GM18507 (cell line): ENCODE measurements around the gene GPD1.
"Not testable (repeated sequence)": the region's sequence is repeated elsewhere in the genome, so short reads cannot be mapped to it uniquely, and the experiment has no call there.

Experiments used
- DNase-seq: peaks from one replicate; pipeline ENCODE4 v3.0.0; 2011; ENCODE audit warnings: low read depth; ENCODE audit not compliant: insufficient read length; ENCODE audit errors: extremely low spot score
- FAIRE-seq: peaks from 2 replicates; lab custom pipeline; 2011; peaks lifted over from hg19 to GRCh38; lab: Jason Lieb, UNC

The GPD1 gene

GRCh38 chr12:50072198-50072907 lies 31.5 kb upstream of the GPD1 start:
- FAIRE-seq (no peak), DNase-seq (no peak)

DNA sequence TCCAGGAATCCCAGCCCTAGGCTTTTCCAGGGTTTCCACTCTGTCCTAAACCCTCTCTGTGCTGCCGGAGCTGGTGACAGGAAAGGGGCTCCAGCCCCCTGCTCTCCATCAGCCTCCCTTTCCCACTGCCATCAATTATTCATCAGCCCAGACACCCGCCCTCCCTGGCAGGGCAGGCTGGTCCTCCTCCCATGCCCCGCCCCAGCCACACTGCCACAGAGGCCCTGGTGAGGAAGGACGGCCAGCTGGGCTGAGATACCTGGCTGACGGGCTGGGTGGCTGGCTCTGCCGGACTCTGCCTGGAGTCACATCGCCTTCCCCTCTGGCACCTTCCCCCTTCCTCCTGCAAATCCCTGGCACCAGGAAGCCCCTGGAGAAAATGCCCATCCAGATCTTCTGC lies 30.6 kb upstream of the GPD1 start:
- FAIRE-seq, result no peak
- DNase-seq, result no peak

GRCh38 chr12:50073712-50074111 lies 30.1 kb upstream of the GPD1 start:
- FAIRE-seq (no peak), DNase-seq (no peak)

DNA sequence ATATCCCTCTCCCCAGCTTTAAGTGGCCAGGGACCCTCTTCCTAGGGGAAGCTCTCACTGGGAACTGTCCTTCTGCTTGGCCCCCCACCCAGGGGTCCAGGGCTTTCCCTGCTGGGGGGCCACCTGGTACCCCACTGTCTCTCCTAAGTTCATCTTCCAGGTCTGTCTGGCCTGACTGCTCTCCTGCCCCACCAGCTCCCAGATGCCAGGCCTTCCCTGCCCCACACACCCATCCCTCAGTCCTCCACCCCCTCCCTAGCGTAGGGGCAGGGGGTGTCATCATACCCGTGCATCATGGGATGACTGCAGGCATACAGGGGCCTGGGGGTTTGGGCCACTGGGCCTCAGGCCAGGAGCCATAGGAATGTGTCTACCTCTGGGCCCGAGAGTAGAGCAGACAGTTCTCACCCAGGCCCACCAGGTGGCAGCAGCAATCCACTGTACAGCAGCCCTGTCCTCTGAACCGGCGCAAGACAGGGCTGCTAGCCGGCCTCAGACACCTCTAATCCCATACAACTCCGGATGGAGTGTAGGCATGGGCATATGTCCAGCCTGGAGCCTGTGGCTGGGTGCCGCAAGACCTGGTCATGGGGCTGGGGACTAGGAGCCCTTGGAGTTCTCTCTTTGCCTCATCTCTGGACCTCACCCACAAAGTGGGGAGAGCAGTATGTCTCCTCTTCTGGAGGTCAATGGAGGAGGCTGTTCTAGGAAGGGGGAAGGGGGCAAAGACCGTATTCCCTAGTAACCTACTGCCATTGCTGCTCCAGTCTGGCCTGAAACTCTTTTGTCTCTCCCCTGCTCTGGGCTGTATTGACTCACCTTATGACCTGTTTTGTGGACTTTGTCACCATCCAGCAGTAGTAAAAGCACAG lies 28.6 kb upstream of the GPD1 start:
- DNase-seq (peak; percentile 72), FAIRE-seq (peak; percentile 92)

DNA sequence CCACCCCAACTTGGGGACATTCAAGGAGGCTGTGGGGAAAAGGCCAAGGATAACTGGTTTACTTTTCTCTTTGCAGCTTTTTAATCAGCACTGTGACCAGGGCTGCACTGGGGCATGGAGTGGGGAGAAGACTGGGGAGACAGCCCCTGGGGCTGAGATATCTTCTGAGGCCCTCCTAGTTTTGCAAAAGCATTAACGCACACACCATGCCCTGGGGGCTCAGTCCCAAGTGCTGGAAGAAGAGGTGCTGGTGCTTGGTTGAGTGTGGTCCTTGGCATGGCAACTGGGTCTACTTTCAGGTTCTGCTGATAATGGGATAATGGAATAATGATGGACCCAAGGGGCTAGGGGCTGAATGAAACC lies 28.0 kb upstream of the GPD1 start:
- no peak for FAIRE-seq

GRCh38 chr12:50077099-50077498 lies 26.7 kb upstream of the GPD1 start:
- no peak for DNase-seq
- no peak for FAIRE-seq

More for the DNA sequence above, 28.0 kb upstream of the GPD1 start:
- DNase-seq, result no peak

GRCh38 chr12:50078281-50078680 lies 25.5 kb upstream of the GPD1 start:
- DNase-seq (no peak), FAIRE-seq (no peak)

DNA sequence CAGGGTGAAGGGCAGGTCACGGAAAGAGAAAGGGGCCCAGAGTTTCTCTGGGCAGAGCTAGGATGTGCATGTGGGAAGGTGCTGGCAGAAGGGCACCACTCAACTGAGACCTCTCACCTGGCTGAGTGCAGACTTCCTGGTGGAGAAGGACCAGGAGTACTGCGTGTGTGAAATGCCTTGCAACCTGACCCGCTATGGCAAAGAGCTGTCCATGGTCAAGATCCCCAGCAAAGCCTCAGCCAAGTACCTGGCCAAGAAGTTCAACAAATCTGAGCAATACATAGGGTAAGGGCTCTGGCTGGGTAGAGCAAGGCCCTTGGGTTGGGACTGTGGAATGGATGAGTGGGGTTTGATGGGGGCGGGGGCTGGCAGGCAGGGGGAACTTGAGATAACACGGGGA lies 24.0 kb upstream of the GPD1 start:
- DNase-seq (no peak), FAIRE-seq (no peak)

DNA sequence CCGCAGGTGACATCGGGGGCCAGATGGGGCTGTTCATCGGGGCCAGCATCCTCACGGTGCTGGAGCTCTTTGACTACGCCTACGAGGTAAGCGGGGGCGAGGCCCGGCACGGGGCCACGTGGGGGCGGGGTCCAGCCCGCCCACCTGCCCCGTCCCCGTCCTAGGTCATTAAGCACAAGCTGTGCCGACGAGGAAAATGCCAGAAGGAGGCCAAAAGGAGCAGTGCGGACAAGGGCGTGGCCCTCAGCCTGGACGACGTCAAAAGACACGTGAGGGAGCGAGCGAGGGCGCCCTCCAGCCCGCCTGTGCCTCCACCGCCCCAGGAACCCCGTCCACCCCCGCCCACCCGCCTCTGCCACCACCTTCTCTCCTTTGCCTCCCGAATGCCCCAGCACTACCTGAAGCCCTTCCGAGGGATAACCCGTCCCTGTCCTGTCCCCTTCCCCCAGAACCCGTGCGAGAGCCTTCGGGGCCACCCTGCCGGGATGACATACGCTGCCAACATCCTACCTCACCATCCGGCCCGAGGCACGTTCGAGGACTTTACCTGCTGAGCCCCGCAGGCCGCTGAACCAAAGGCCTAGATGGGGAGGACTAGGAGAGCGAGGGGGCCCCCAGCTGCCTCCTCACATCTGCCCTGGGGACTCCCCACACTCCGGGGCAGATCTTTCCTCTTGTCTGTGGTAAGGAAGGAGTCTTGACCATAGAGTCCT lies 22.6 kb upstream of the GPD1 start:
- no peak for FAIRE-seq

DNA sequence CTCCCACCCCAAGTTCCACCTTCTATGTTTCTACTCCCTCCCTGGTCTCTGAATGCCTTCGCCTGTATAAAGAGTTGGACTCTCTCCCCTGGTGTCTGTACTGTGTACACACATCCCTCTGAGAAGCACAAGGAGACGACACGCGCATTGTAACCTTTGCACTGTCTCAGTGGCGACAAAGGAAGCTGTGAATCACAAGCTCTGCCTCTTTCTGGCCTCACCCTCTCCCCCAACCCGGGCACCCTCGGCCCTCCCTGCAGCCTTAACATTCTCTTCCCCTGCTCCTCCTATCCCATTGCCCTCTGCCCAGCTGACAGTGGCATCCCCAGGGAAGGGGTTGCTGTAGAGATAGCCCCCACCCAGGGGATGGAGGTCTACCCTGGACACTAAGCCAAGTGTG lies 21.2 kb upstream of the GPD1 start:
- FAIRE-seq, result no peak
- no peak for DNase-seq

More for the DNA sequence above, 22.6 kb upstream of the GPD1 start:
- DNase-seq, result no peak

DNA sequence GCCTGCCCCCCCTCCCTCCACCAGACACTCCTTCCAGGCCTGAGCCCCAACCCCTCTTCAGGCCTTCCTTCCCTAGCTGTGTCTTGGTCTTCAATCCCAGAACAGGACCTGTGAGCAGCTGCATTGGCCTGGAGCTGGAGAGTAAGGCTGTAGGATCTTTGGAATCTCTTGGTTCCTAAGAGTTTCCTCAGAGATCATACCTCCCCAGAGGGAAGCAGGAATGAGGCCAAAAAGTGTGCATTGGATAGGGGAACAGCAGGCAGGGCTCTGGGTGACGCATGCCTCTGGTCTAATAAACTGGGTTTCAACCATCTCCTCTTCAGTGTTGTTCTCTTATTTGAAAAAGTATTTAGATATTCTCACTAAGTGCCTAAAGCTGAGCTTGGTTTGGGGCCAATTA lies 20.5 kb upstream of the GPD1 start:
- FAIRE-seq, result no peak

GRCh38 chr12:50084409-50084774 lies 19.4 kb upstream of the GPD1 start:
- not testable (repeated sequence) for FAIRE-seq, DNase-seq

More for the DNA sequence above, 20.5 kb upstream of the GPD1 start:
- no peak for DNase-seq

GRCh38 chr12:50084775-50085614 lies 18.8 kb upstream of the GPD1 start, which contains the start of gene SMARCD1:
SMARCD1 (plus strand) TSS chr12:50085342; CDS start chr12:50085370, 28 bp downstream.
- FAIRE-seq (peak; percentile 89), DNase-seq (peak; percentile 84)

GRCh38 chr12:50085615-50086072 lies 18.2 kb upstream of the GPD1 start:
- FAIRE-seq (peak; percentile 5), DNase-seq (no peak)

DNA sequence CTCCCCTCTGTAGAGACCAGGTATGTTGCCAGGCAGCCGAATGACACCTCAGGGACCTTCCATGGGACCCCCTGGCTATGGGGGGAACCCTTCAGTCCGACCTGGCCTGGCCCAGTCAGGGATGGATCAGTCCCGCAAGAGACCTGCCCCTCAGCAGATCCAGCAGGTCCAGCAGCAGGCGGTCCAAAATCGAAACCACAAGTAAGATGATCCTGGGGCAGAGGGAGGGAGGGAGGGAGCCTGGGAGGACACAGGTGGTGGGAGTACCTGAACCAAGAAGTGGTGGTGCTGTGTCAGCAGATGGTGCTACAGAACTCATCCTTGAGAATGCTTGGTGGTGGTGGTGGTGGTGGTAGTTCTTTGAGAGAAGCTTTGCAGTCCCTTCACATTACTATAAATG lies 17.7 kb upstream of the GPD1 start:
- FAIRE-seq (no peak), DNase-seq (no peak)

- FAIRE-seq, result no peak
- DNase-seq, result no peak
Observed at GRCh38 chr12:50087151-50087550, 16.7 kb upstream of the GPD1 start.

- DNase-seq (no peak), FAIRE-seq (no peak)
Observed at GRCh38 chr12:50087995-50088394, 15.8 kb upstream of the GPD1 start.

DNA sequence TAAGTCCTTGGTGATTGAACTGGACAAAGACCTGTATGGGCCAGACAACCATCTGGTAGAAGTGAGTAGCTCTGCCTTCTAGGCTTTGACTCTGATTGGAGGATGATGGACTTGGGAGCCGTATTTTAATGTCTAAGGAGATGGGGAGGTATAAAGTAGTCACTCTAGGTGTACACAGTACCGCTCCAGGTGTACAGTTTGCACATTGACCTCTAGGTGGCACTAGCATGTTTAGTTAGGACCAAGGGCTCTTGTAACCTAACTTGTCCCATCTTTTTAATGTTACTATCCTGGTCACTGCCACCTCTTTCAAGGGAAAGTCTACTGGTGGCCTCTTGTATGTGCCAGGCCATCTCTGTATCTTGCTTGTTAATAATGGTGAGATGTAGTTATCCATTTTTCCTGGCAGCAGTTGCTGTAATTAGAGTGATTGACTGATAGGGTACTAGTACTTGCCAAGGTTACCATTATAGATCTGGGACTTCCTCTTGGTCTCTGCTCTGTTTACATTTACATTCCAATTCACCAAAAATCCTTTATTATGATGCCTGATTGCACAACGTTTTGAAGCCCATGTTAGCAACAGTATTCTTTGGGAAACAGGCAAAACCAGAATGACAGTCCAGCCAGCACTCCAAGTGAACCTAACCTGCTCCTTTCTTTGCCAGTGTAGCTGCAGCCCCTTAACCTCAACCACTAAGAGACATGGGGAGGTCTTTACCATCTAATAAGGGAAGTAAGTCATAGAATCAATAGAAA lies 15.1 kb upstream of the GPD1 start:
- DNase-seq (no peak), FAIRE-seq (peak; percentile 39)

DNA sequence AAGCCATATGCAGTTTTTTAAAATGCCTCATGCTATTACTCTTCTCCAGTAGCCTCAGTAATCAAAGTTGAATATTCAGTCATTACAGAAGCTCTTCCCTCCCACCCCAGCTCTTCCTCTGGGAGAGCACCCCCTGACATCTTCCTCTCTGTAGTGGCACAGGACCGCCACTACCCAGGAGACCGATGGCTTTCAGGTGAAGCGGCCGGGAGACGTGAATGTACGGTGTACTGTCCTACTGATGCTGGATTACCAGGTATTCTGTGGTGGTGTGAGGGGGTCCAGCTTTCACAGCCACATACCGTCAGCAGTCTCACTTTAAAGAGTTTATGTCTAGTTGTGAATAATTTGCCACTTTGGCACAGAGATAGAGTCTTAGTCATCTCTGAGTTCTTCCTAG lies 14.1 kb upstream of the GPD1 start:
- no peak for DNase-seq
- no peak for FAIRE-seq
